GM13976 (cell line): Measurements from ENCODE around the gene PATJ.
"Not testable (repeated sequence)": the region's sequence is repeated elsewhere in the genome, so short reads cannot be mapped to it uniquely, and the experiment has no call there.

ENCODE experiments used
- DNase-seq: peaks from one replicate; pipeline ENCODE4 v3.0.0; 2012; ENCODE audit warnings: low spot score
- in situ Hi-C: fragments of 300-500 bp; cut with MboI; formaldehyde crosslinking; loops from one replicate; pipeline ENCODE4 v1.12.0; 2022; ENCODE audit warnings: low sequenced_read_pairs, mixed read lengths, inconsistent platforms; ENCODE audit not compliant: unreplicated experiment
- TF ChIP-seq, protein P1 (sequence below): IDR thresholded peaks from 2 replicates; pipeline ENCODE4 v1.5.1; 2012; ENCODE audit warnings: borderline replicate concordance, mild to moderate bottlenecking; ENCODE audit not compliant: insufficient read depth; ENCODE audit errors: extremely low read depth, missing control alignments, control extremely low read depth

The PATJ gene

DNA sequence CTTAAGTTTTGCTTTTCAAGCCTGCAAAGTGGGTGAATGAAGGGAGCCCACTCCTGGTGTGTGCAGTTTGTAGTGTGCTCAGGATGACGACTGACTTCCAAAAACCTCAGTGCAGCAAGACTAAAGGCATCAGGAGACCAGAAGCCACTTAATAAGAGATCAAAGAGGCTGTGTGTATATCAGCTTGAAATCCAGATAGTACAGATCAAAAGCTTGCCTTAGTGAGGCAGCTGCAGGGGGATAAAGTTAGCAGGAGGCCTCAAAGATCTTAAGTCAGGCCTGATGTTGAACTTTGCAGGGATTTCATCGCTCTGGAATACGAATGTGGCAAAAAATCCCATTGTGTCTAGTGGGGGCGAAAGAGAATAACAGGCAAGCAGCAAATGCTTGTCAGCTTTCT is 99.8 kb downstream of the PATJ start:
- in situ Hi-C loops, result no loop called here
- no peak for DNase-seq
- TF ChIP-seq, protein P1, sequence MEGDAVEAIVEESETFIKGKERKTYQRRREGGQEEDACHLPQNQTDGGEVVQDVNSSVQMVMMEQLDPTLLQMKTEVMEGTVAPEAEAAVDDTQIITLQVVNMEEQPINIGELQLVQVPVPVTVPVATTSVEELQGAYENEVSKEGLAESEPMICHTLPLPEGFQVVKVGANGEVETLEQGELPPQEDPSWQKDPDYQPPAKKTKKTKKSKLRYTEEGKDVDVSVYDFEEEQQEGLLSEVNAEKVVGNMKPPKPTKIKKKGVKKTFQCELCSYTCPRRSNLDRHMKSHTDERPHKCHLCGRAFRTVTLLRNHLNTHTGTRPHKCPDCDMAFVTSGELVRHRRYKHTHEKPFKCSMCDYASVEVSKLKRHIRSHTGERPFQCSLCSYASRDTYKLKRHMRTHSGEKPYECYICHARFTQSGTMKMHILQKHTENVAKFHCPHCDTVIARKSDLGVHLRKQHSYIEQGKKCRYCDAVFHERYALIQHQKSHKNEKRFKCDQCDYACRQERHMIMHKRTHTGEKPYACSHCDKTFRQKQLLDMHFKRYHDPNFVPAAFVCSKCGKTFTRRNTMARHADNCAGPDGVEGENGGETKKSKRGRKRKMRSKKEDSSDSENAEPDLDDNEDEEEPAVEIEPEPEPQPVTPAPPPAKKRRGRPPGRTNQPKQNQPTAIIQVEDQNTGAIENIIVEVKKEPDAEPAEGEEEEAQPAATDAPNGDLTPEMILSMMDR, result no peak

DNA sequence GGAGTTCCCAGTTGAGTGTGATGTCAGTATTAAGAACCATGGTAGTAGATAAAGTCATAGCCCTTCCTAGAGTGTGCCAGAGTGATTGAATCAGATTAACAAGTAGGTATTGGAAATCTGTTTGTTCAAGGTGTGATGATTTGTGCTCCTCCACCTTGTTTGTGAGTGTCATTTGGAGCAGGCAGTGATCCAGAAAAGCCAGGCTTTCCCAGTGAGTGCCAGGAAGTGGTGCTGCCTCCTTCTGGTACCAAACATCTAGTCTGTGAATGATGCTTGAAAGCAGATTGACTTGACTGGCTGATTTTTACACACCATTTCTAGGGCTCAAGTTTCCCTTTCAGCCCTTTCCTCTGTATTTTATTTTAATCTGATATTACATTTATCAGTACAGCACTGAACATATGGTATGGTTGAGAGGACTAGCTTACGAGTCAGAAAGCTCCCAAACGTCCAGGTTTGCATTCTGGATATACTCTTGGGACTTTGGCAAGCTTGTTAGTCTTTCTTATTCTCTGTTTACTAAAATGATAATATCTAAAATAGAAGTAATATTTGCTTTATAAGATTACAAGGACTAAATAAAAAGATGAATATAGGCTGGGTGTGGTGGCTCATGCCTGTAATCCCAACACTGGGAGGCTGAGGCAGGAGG is 100.7 kb downstream of the PATJ start:
- no peak for DNase-seq
- in situ Hi-C loops, result no loop called here
- TF ChIP-seq, protein P1, result no peak

DNA sequence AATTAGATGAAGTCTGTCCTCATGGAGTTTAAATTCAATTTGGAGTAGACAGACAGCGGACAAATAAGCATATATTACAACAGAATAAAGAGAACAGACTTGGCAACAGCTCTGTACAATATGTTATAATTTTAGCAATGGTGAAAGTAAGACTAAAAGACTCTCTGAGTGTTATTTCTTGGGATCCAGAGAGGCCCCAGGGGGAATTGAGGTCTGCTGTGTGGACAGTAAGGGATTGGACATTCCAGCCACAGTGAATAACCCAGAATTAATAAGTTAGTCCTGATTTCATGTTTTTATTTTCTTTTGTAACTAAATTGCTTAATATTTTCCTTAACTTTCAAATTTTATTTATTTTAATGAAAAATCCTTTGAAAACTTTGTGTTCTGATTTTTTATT is 101.7 kb downstream of the PATJ start:
- in situ Hi-C loops, result no loop called here
- DNase-seq, result no peak
- TF ChIP-seq, protein P1, result no peak

DNA sequence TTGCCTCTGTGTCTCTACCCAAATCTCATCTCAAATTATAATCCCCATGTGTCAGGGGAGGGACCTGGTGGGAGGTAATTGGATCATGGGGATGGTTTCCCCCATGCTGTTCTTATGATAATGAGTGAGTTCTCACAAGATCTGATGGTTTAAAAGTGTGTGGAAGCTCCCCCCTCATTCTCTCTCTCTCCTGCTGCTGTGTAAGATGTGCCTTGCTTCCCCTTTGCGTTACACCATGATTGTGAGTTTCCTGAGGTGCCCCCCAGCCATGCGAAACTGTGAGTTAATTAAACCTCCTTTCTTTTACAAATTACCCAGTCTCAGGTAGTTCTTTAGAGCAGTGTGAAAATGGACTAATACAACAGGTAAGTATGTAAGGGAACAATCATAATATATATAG is 102.4 kb downstream of the PATJ start:
- in situ Hi-C loops, DNase-seq: not testable (repeated sequence)

DNA sequence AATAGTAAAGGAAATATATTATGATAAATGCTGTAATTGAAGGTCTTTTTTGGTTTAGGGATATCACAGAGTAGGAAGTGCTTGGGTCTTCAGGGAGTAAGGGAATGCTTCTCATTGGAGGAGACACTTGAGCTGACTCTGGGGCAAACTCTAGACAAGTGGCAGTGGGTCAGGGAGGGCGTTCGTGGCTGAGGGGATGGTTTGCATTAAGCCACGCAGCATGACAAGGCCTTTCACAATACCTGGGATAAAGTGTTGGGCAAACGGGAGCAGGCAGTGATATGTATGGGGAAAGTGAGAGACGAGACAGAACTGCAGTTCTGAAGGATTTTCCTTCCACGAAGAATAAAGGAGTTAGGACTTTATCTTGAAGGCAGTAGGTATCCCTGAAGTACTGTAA is 109.0 kb downstream of the PATJ start:
- TF ChIP-seq, protein P1, result no peak
- in situ Hi-C loops, result loop anchor here (25.0 kb wide), 2 partner anchors 264 to 814 kb away; no protein-coding TSS in a partner anchor
- no peak for DNase-seq

DNA sequence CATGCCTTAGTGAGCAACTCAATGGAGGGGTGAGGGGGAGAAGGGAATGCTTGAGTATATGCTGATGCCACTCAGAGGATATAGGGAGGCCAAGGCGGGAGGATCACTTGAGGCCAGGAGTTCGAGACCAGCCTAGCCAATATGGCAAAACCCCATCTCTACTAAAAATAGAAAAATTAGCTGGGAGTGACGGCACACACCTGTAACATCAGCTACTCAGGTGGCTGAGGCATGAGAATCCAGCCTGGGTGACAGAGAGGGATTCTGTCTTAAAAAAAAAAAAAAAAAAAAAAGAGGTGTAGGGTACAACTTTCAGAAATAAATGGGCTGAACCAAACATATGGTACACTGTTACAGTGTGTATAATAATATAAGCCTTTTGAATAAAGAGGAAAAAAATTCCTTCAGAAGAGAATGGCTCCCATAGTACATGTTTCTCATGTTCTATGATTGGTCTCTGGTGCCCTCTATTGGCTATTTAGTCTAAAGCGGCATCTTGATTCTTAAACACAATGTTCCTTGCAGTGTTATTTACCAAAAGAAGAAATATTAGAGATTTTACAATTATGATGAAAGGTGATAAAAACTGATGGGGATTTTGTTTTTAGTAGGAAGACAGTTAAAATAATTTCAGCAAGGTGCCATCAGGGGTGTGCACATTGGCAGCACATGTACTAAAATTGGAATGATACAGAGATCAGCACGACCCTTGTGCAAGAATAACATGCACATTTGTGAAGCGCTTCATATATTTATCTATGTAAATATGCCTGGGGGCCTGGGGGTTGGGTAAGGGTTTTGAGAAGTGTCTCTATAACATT is 109.8 kb downstream of the PATJ start:
- TF ChIP-seq, protein P1, result peak; percentile 58
- in situ Hi-C loops, result loop anchor here (25.0 kb wide), 2 partner anchors 265 to 815 kb away; no protein-coding TSS in a partner anchor
- DNase-seq, result peak; percentile 19

DNA sequence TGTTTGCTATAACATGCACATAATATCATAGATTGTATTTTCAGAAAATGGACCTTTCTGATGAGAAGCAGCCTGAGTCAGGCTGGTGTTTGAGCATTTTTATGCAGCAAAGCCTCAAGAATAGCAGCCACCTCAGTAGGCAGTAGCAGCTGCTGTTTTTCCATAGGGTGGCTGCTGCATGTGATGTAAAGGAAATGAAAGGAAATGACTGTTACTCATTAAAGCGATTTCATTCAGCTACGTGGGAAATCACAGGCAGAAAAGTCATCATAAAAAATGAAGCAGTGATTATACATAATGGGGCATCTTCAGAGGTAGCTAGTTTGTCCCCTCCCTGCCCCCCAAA is 110.4 kb downstream of the PATJ start:
- in situ Hi-C loops, result loop anchor here (25.0 kb wide), 2 partner anchors 265 to 815 kb away; no protein-coding TSS in a partner anchor

More for the DNA sequence above, 110.4 kb downstream of the PATJ start:
- TF ChIP-seq, protein P1, result no peak
- no peak for DNase-seq
